ENCODE results near the gene RSBN1L.

RSBN1L gene

GRCh38 chr7:77812290-77812685, 116.0 kb downstream of the RSBN1L start:
- no peak for DNase-seq

- no peak for DNase-seq
Measured at GRCh38 chr7:77813180-77813579, 116.9 kb downstream of the RSBN1L start.

GRCh38 chr7:77819021-77819420, 122.8 kb downstream of the RSBN1L start:
- no peak for DNase-seq

- no peak for DNase-seq
Measured at GRCh38 chr7:77820967-77821366, 124.7 kb downstream of the RSBN1L start.

GRCh38 chr7:77822269-77822668, 126.0 kb downstream of the RSBN1L start:
- DNase-seq = no peak

- DNase-seq = no peak
Measured at GRCh38 chr7:77823787-77824186, 127.5 kb downstream of the RSBN1L start.

- DNase-seq = no peak
Measured at GRCh38 chr7:77824636-77825035, 128.4 kb downstream of the RSBN1L start.

GRCh38 chr7:77825131-77825530, 128.9 kb downstream of the RSBN1L start:
- no peak for DNase-seq

- no peak for DNase-seq
Measured at GRCh38 chr7:77826300-77826699, 130.0 kb downstream of the RSBN1L start.

GRCh38 chr7:77827999-77828398, 131.7 kb downstream of the RSBN1L start:
- no peak for DNase-seq

GRCh38 chr7:77830649-77831355, 134.5 kb downstream of the RSBN1L start:
- DNase-seq = no peak

GRCh38 chr7:77831481-77831880, 135.2 kb downstream of the RSBN1L start:
- no peak for DNase-seq

- DNase-seq = no peak
Measured at GRCh38 chr7:77831953-77832352, 135.7 kb downstream of the RSBN1L start.

Measured in NCI-H1417 treated with DMSO at 0.1 percent for 48 hours (cell line).